ENCODE measurements around the gene AOC3. TPM values are rescaled to one million over a fixed set of nuclear protein-coding genes. Genes with fewer than 3 reads are reported as not detected.
A peak's percentile ranks its signal among the peaks of the same experiment; 100 is the strongest.

AOC3 gene
- total and polyA plus RNA-seq, 2 of the 13 experiments (the other 11 are each of a cell fraction or from before 2014, with no cell fraction given) = 8.7 to 51.7 TPM

DNA sequence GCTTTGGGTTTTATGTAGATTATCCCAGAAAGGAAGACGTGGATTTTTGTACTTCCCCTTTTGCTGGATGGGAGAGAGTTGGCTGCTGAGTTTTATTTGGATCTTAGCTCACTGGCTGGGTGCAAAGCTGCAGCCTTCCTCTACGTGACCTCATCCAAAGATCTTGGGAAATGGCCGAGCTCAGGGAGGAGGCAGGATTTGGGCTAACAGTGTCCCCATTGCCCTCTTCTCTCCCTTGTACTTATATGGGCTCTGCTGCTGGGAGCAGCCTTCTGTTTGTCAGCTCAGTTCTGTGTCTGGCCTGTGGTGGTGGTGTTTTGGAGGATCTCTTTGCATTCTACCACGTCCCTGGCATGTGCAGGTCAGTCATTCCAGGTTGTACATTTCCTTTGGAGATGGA lies 2.0 kb downstream of the AOC3 start (continued):
- TF ChIP-seq, protein P1, sequence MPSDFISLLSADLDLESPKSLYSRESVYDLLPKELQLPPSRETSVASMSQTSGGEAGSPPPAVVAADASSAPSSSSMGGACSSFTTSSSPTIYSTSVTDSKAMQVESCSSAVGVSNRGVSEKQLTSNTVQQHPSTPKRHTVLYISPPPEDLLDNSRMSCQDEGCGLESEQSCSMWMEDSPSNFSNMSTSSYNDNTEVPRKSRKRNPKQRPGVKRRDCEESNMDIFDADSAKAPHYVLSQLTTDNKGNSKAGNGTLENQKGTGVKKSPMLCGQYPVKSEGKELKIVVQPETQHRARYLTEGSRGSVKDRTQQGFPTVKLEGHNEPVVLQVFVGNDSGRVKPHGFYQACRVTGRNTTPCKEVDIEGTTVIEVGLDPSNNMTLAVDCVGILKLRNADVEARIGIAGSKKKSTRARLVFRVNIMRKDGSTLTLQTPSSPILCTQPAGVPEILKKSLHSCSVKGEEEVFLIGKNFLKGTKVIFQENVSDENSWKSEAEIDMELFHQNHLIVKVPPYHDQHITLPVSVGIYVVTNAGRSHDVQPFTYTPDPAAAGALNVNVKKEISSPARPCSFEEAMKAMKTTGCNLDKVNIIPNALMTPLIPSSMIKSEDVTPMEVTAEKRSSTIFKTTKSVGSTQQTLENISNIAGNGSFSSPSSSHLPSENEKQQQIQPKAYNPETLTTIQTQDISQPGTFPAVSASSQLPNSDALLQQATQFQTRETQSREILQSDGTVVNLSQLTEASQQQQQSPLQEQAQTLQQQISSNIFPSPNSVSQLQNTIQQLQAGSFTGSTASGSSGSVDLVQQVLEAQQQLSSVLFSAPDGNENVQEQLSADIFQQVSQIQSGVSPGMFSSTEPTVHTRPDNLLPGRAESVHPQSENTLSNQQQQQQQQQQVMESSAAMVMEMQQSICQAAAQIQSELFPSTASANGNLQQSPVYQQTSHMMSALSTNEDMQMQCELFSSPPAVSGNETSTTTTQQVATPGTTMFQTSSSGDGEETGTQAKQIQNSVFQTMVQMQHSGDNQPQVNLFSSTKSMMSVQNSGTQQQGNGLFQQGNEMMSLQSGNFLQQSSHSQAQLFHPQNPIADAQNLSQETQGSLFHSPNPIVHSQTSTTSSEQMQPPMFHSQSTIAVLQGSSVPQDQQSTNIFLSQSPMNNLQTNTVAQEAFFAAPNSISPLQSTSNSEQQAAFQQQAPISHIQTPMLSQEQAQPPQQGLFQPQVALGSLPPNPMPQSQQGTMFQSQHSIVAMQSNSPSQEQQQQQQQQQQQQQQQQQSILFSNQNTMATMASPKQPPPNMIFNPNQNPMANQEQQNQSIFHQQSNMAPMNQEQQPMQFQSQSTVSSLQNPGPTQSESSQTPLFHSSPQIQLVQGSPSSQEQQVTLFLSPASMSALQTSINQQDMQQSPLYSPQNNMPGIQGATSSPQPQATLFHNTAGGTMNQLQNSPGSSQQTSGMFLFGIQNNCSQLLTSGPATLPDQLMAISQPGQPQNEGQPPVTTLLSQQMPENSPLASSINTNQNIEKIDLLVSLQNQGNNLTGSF (CRISPR knock-in tag; IDR thresholded peaks at IDR 0.05) = 0 out of 2 replicates have a peak, but pooled peaks have one; percentile 7

DNA sequence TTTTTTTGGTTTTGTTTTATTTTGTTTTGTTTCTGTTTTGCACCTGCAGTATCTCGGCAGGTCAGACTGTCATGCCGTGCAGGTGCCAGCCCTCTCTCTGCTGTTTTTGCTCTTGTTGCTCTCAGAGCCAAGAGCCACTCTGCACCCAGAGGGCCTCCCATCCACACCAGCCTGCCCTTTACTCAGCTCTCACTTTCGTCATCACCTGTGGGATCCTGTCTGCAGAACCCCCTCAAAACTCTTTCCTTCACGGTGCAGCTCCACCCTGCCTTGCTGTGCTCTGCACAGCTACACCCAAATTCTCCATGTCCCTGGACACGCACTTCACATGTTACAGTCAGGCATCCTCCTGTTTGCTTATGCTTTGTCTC lies 2.6 kb downstream of the AOC3 start:
- Histone ChIP-seq H3K9ac (ENCODE audit: insufficient read depth, low read depth, low read length) (peak overlapping the region; percentile 32), H3K27me3 (ENCODE audit: control insufficient read depth in 1 of 2, insufficient read depth in 2 of 2, low read length in 2 of 2) (no peaks in the 10 kb centered on the region), H4K20me1 (ENCODE audit: insufficient read depth, low read length) (no peaks in the 10 kb centered on the region), H2AFZ (ENCODE audit: low read length) (no peak overlapping the region), H3K9me3 (ENCODE audit: low read length) (no peaks in the 10 kb centered on the region), H3K27ac (ENCODE audit: extremely low read length, insufficient read depth, low read length) (peak overlapping the region; percentile 77), H3K4me3 (replicated peaks in 1 of 3; ENCODE audit: insufficient read depth in 1 of 3, low read depth in 2 of 3, low read length in 3 of 3) (peak overlapping the region; percentile 52 to 71 (median 53); a peak in 4 of 6 replicates), H3K79me2 (ENCODE audit: insufficient read depth, low read length) (peaks cover 10% of the 10 kb centered on the region), H3K4me2 (ENCODE audit: low read depth, low read length) (peak overlapping the region; percentile 80), H3K4me1 (ENCODE audit: insufficient read depth, low read length) (peaks cover 76% of the 10 kb centered on the region), H3K36me3 (replicated peaks in 1 of 2; ENCODE audit: control insufficient read depth in 1 of 2, insufficient read depth in 2 of 2, low read length in 2 of 2) (no peaks in the 10 kb centered on the region; a peak in 1 of 5 replicates)
- no TSS peak for BruUV-seq (replicated peaks)
- ChIA-PET CTCF (ENCODE audit: low intra/inter-chr PET ratio, low total read pairs) (no interaction called here), POLR2A (interaction anchor here (1.1 to 4.1 kb wide), 8 partner anchors 8 to 80 kb away, joined by 3 to 36 read pairs (median 10); partner anchors contain the start of genes AOC2 and VPS25)
- FAIRE-seq (no peak), ATAC-seq (peak; percentile 9), DNase-seq (ENCODE audit: low spot score) (no peak)
- 29% methylated on average over 5 of the region's 5 CpGs for WGBS (ENCODE audit: low lambda C conversion rate)
- intact Hi-C loops (cut with micrococcal nuclease; ENCODE audit: unreplicated experiment) = loop anchor here (2.0 kb wide), 1 partner anchor 13 kb away; no protein-coding TSS in a partner anchor
- in situ Hi-C loops (cut with HindIII; ENCODE audit: extremely low pct_ligation_motif_present, low pct_unique_long_range_greater_than_20kb) = no loop called here
- TF ChIP-seq, protein P2, sequence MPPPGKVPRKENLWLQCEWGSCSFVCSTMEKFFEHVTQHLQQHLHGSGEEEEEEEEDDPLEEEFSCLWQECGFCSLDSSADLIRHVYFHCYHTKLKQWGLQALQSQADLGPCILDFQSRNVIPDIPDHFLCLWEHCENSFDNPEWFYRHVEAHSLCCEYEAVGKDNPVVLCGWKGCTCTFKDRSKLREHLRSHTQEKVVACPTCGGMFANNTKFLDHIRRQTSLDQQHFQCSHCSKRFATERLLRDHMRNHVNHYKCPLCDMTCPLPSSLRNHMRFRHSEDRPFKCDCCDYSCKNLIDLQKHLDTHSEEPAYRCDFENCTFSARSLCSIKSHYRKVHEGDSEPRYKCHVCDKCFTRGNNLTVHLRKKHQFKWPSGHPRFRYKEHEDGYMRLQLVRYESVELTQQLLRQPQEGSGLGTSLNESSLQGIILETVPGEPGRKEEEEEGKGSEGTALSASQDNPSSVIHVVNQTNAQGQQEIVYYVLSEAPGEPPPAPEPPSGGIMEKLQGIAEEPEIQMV (CRISPR knock-in tag; IDR thresholded peaks at IDR 0.05; ENCODE audit: low read depth) = 0 out of 2 replicates have a peak, but pooled peaks have one; percentile 7
- TF ChIP-seq, protein P3, sequence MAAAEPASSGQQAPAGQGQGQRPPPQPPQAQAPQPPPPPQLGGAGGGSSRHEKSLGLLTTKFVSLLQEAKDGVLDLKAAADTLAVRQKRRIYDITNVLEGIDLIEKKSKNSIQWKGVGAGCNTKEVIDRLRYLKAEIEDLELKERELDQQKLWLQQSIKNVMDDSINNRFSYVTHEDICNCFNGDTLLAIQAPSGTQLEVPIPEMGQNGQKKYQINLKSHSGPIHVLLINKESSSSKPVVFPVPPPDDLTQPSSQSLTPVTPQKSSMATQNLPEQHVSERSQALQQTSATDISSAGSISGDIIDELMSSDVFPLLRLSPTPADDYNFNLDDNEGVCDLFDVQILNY (CRISPR knock-in tag; conservative IDR thresholded peaks at IDR 0.05) = no peak
- TF ChIP-seq SIN3A (IDR thresholded peaks at IDR 0.05; ENCODE audit: borderline replicate concordance, low read depth, low read length) = peak; percentile 8; the same call in 1 of the 2 replicates
- TF ChIP-seq MEIS2 (CRISPR knock-in tag; IDR thresholded peaks at IDR 0.05) = 0 out of 2 replicates have a peak, but pooled peaks have one; percentile 32
- TF ChIP-seq MEF2D (CRISPR knock-in tag; IDR thresholded peaks at IDR 0.05) = 0 out of 2 replicates have a peak, but pooled peaks have one; percentile 59
- TF ChIP-seq ZNF737 (CRISPR knock-in tag; IDR thresholded peaks at IDR 0.05; ENCODE audit: borderline replicate concordance) = peak; percentile 53; the same call in 1 of the 2 replicates
- no peak for TF ChIP-seq FOXO1 (CRISPR knock-in tag; IDR thresholded peaks at IDR 0.05)
- TF ChIP-seq, protein P4, sequence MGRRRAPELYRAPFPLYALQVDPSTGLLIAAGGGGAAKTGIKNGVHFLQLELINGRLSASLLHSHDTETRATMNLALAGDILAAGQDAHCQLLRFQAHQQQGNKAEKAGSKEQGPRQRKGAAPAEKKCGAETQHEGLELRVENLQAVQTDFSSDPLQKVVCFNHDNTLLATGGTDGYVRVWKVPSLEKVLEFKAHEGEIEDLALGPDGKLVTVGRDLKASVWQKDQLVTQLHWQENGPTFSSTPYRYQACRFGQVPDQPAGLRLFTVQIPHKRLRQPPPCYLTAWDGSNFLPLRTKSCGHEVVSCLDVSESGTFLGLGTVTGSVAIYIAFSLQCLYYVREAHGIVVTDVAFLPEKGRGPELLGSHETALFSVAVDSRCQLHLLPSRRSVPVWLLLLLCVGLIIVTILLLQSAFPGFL (CRISPR knock-in tag; IDR thresholded peaks at IDR 0.05) = no peak
- TF ChIP-seq ZNF468 (CRISPR knock-in tag; IDR thresholded peaks at IDR 0.05) = 0 out of 2 replicates have a peak, but pooled peaks have one; percentile 16
- TF ChIP-seq, protein P5, sequence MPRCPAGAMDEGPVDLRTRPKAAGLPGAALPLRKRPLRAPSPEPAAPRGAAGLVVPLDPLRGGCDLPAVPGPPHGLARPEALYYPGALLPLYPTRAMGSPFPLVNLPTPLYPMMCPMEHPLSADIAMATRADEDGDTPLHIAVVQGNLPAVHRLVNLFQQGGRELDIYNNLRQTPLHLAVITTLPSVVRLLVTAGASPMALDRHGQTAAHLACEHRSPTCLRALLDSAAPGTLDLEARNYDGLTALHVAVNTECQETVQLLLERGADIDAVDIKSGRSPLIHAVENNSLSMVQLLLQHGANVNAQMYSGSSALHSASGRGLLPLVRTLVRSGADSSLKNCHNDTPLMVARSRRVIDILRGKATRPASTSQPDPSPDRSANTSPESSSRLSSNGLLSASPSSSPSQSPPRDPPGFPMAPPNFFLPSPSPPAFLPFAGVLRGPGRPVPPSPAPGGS (CRISPR knock-in tag; IDR thresholded peaks at IDR 0.05) = no peak

All from HepG2 (cell line).